Esophagus squamous epithelium (tissue), 5 donors: ENCODE data around the gene SLC38A4. TPM values are rescaled to one million over a fixed set of nuclear protein-coding genes. Genes with fewer than 3 reads are reported as not detected.

Source experiments
- DNase-seq: peaks from one replicate; lab custom pipeline; 2025; lab: John Stamatoyannopoulos, UW
- H3K27ac ChIP-seq, 4 donors: fragments of 200-600 bp; sonication (generic); one replicate each; pipeline ENCODE4 v1.5.1; 2016 to 2019; ENCODE audit warnings: mild to moderate bottlenecking in 1 of 4
- H3K27me3 ChIP-seq, 4 donors: fragments of 200-600 bp; sonication (generic); 1 replicate in 3 of 4; 2 replicates in 1 of 4; pipeline versions ENCODE4 v1.5.1 to v1.6.0; 2017 to 2021; ENCODE audit warnings: antibody characterized with exemption in 1 of 4
- H3K36me3 ChIP-seq, 3 donors: fragments of 200-600 bp; sonication (generic); one replicate each; pipeline ENCODE4 v1.5.1; 2016 to 2019
- H3K4me1 ChIP-seq, 3 donors: fragments of 200-600 bp; sonication (generic); one replicate each; pipeline ENCODE4 v1.5.1; 2017 to 2019
- H3K4me3 ChIP-seq, 4 donors: fragments of 200-600 bp; sonication (generic); 1 replicate in 3 of 4; 2 replicates in 1 of 4; pipeline ENCODE4 v1.5.1; 2016 to 2019; ENCODE audit warnings: mild to moderate bottlenecking in 2 of 4, moderate library complexity in 1 of 4
- H3K9me3 ChIP-seq, 3 donors: fragments of 200-600 bp; sonication (generic); one replicate each; pipeline ENCODE4 v1.5.1; 2016 to 2019
- CTCF ChIP-seq, 6 experiments: fragments of 450-650 bp in 4 of 6; fragments of 200-600 bp in 2 of 6; sonication (generic) in 2 of 6; IDR thresholded peaks; one replicate each; pipeline ENCODE4 v1.5.1; 2016 to 2019; ENCODE audit warnings: antibody characterized with exemption in 6 of 6, mild to moderate bottlenecking in 4 of 6, moderate library complexity in 4 of 6
- POLR2A ChIP-seq, 4 donors: fragments of 450-650 bp; IDR thresholded peaks; one replicate each; pipeline ENCODE4 v1.6.1; 2017; ENCODE audit warnings: antibody characterized with exemption in 4 of 4, mild to moderate bottlenecking in 4 of 4, moderate library complexity in 3 of 4
- WGBS, 2 donors: methylation state at CpG; one replicate each; pipeline ENCODE4 v1.1.5; 2018; 5-methylcytosine and 5-hydroxymethylcytosine counted together
- intact Hi-C: fragments of 100-400 bp; cut with DNase I; formaldehyde crosslinking; loops from one replicate; pipeline ENCODE4 v1.15.0; 2022
- total RNA-seq, 4 donors: library from RNA; depleted of rRNA; stranded (reverse); fragments of >200 nt; gene quantifications; one replicate each; pipeline ENCODE4 v1.1.0, GENCODE V29; 2016
- donor health status: DM: yes; HTN: yes; CAD: no.

SLC38A4 gene
- total RNA-seq, 4 donors from 2014 or later, result 1.0 to 2.4 (median 2.1) TPM

GRCh38 chr12:46774322-46774633 is 51.5 kb downstream of the SLC38A4 start:
- Histone ChIP-seq H3K4me3 (no peak overlapping the region), H3K9me3 (no peaks in the 10 kb centered on the region), H3K36me3 (no peaks in the 10 kb centered on the region), H3K27me3 (no peaks in the 10 kb centered on the region), H3K27ac (no peak overlapping the region), H3K4me1 (no peaks in the 10 kb centered on the region)
- DNase-seq, result no peak
- TF ChIP-seq CTCF (IDR thresholded peaks at IDR 0.05) (no peak), POLR2A (IDR thresholded peaks at IDR 0.05) (no peak)
- intact Hi-C loops, result no loop called here

- intact Hi-C loops, result no loop called here
- H3K4me3 ChIP-seq, result no peak overlapping the region
- H3K36me3 ChIP-seq, result no peaks in the 10 kb centered on the region
- H3K4me1 ChIP-seq, result no peaks in the 10 kb centered on the region
- TF ChIP-seq POLR2A (IDR thresholded peaks at IDR 0.05) (no peak), CTCF (IDR thresholded peaks at IDR 0.05) (no peak)
- 69 to 71% methylated on average over 4 of the region's 4 CpGs for WGBS, 2 donors
- no peaks in the 10 kb centered on the region for H3K27me3 ChIP-seq
- H3K27ac ChIP-seq, result no peak overlapping the region
- H3K9me3 ChIP-seq, result no peaks in the 10 kb centered on the region
- DNase-seq, result no peak
Measured at GRCh38 chr12:46773586-46774321, 52.0 kb downstream of the SLC38A4 start.

- no peak for DNase-seq
- Histone ChIP-seq H3K4me1 (no peaks in the 10 kb centered on the region), H3K36me3 (no peaks in the 10 kb centered on the region), H3K27me3 (no peaks in the 10 kb centered on the region), H3K9me3 (no peaks in the 10 kb centered on the region), H3K4me3 (no peak overlapping the region), H3K27ac (no peak overlapping the region)
- intact Hi-C loops, result no loop called here
- 38 to 47% methylated on average over 1 of the region's 1 CpG for WGBS, 2 donors
- TF ChIP-seq CTCF (IDR thresholded peaks at IDR 0.05) (no peak), POLR2A (IDR thresholded peaks at IDR 0.05) (no peak)
Measured at GRCh38 chr12:46771268-46771827, 54.4 kb downstream of the SLC38A4 start.

- Histone ChIP-seq H3K4me1 (no peaks in the 10 kb centered on the region), H3K36me3 (no peaks in the 10 kb centered on the region), H3K9me3 (no peaks in the 10 kb centered on the region), H3K4me3 (no peak overlapping the region), H3K27me3 (no peaks in the 10 kb centered on the region), H3K27ac (no peak overlapping the region)
- WGBS, 2 donors, result 77 to 86% methylated on average over 3 of the region's 3 CpGs
- intact Hi-C loops, result no loop called here
- no peak for TF ChIP-seq CTCF (IDR thresholded peaks at IDR 0.05)
- TF ChIP-seq POLR2A (IDR thresholded peaks at IDR 0.05), result no peak
- no peak for DNase-seq
Measured at GRCh38 chr12:46770501-46771183, 55.2 kb downstream of the SLC38A4 start.

- H3K36me3 ChIP-seq, result no peaks in the 10 kb centered on the region
- no peaks in the 10 kb centered on the region for H3K27me3 ChIP-seq
- no peak overlapping the region for H3K4me3 ChIP-seq
- no peak for TF ChIP-seq POLR2A (IDR thresholded peaks at IDR 0.05)
- TF ChIP-seq CTCF (IDR thresholded peaks at IDR 0.05), result no peak
- no peaks in the 10 kb centered on the region for H3K4me1 ChIP-seq
- DNase-seq, result no peak
- peaks cover 0 to 7% (median 0%) of the 10 kb centered on the region in 3 donors for H3K9me3 ChIP-seq
- intact Hi-C loops, result no loop called here
- WGBS, 2 donors, result 60% methylated on average over 3 of the region's 3 CpGs
- H3K27ac ChIP-seq, result no peak overlapping the region
Measured at GRCh38 chr12:46764005-46764404, 61.8 kb downstream of the SLC38A4 start.
